ENCODE data around the gene INPPL1.

- TF ChIP-seq CTCF (IDR thresholded peaks at IDR 0.05; ENCODE audit: low read length) (no peak), EZH2 (optimal IDR thresholded peaks at IDR 0.05; ENCODE audit: low read depth, low read length) (no peak)
Observed at GRCh38 chr11:72228229-72228843, 3.8 kb downstream of the INPPL1 start.

Data from MM.1S (cell line).